Right hindlimb (tissue), 1 donor: ENCODE measurements around the gene STAT1.
A peak's percentile ranks its signal among the peaks of the same experiment; 100 is the strongest.
"Not testable (repeated sequence)": the region's sequence is repeated elsewhere in the genome, so short reads cannot be mapped to it uniquely, and the experiment has no call there.

Experiments used
- DNase-seq: peaks from one replicate; pipeline ENCODE4 v3.0.0-alpha.2; 2018

The STAT1 gene

GRCh38 chr2:191003405-191004309 is 10.3 kb downstream of the STAT1 start:
- no peak for DNase-seq

- DNase-seq: no peak
These were observed 12.3 kb downstream of the STAT1 start for GRCh38 chr2:191001624-191002023.

GRCh38 chr2:191001032-191001431 is 12.9 kb downstream of the STAT1 start:
- no peak for DNase-seq

GRCh38 chr2:190999949-191000665 is 13.9 kb downstream of the STAT1 start:
- DNase-seq: no peak

GRCh38 chr2:190999058-190999457 is 14.9 kb downstream of the STAT1 start:
- no peak for DNase-seq

- DNase-seq: no peak
These were observed 16.4 kb downstream of the STAT1 start for GRCh38 chr2:190997526-190998113.

GRCh38 chr2:190996947-190997346 is 17.0 kb downstream of the STAT1 start:
- DNase-seq: no peak

GRCh38 chr2:190996338-190996946 is 17.5 kb downstream of the STAT1 start:
- no peak for DNase-seq

GRCh38 chr2:190995315-190995714 is 18.7 kb downstream of the STAT1 start:
- not testable (repeated sequence) for DNase-seq

- DNase-seq: no peak
These were observed 19.8 kb downstream of the STAT1 start for GRCh38 chr2:190994148-190994547.

GRCh38 chr2:190993292-190993643 is 20.7 kb downstream of the STAT1 start:
- no peak for DNase-seq

- DNase-seq: peak; percentile 24
These were observed 23.8 kb downstream of the STAT1 start for GRCh38 chr2:190990132-190990531.

- no peak for DNase-seq
These were observed 25.1 kb downstream of the STAT1 start for GRCh38 chr2:190988910-190989309.

- DNase-seq: no peak
These were observed 26.0 kb downstream of the STAT1 start for GRCh38 chr2:190987938-190988337.

- no peak for DNase-seq
These were observed 26.9 kb downstream of the STAT1 start for GRCh38 chr2:190987116-190987515.

- DNase-seq: no peak
These were observed 27.6 kb downstream of the STAT1 start for GRCh38 chr2:190986221-190986953.

GRCh38 chr2:190984595-190984994 is 29.4 kb downstream of the STAT1 start:
- DNase-seq: no peak

GRCh38 chr2:190982262-190983034 is 31.5 kb downstream of the STAT1 start:
- no peak for DNase-seq

- DNase-seq: no peak
These were observed 32.2 kb downstream of the STAT1 start for GRCh38 chr2:190981733-190982132.

- no peak for DNase-seq
These were observed 32.6 kb downstream of the STAT1 start for GRCh38 chr2:190981333-190981732.

GRCh38 chr2:190980630-190981209 is 33.3 kb downstream of the STAT1 start:
- DNase-seq: no peak
